HCT116 (cell line): ENCODE results near the gene RPLP2.

ENCODE experiments used
- CEBPB ChIP-seq: IDR thresholded peaks from 2 replicates; pipeline ENCODE4 v1.6.1; 2012; ENCODE audit warnings: low read depth
- EGR1 ChIP-seq: IDR thresholded peaks from 2 replicates; pipeline ENCODE4 v1.6.1; 2012; ENCODE audit warnings: low read depth
- EZH2 ChIP-seq: fragments of 200-600 bp; sonication (generic); IDR thresholded peaks from 2 replicates; pipeline ENCODE4 v1.6.1; 2017; ENCODE audit warnings: antibody characterized with exemption, mixed run types
- FOSL1 ChIP-seq: IDR thresholded peaks from 2 replicates; pipeline ENCODE4 v1.6.1; 2012; ENCODE audit warnings: low read depth
- RAD21 ChIP-seq: IDR thresholded peaks from 2 replicates; pipeline ENCODE4 v1.6.1; 2012; ENCODE audit warnings: low read depth, mild to moderate bottlenecking
- SIN3A ChIP-seq: IDR thresholded peaks from 2 replicates; pipeline ENCODE4 v1.6.1; 2012; ENCODE audit warnings: low read depth
- YY1 ChIP-seq: IDR thresholded peaks from 2 replicates; pipeline ENCODE4 v1.6.1; 2011; ENCODE audit warnings: low read length, low read depth, moderate library complexity, mild to moderate bottlenecking; ENCODE audit not compliant: insufficient replicate concordance; ENCODE audit errors: extremely low read depth
- ZFX ChIP-seq: fragments of 450-650 bp; IDR thresholded peaks from 2 replicates; pipeline ENCODE4 v1.6.1; 2017
- TF ChIP-seq, protein P1 (sequence below), 3 experiments: fragments of 200-600 bp in 1 of 3; sonication (generic) in 1 of 3; IDR thresholded peaks in 2 of 3; conservative IDR thresholded peaks in 1 of 3; 2 replicates each; pipeline ENCODE4 v1.5.1; 2012 to 2017; ENCODE audit warnings: low read depth in 2 of 3, low read length in 2 of 3, antibody characterized with exemption in 1 of 3, borderline replicate concordance in 1 of 3, control low read depth in 1 of 3, mild to moderate bottlenecking in 1 of 3, mixed read lengths in 1 of 3, mixed run types in 1 of 3, moderate library complexity in 1 of 3; ENCODE audit not compliant: insufficient read depth in 1 of 3
- TF ChIP-seq, protein P2 (sequence below): IDR thresholded peaks from 2 replicates; pipeline ENCODE4 v1.6.1; 2012; ENCODE audit warnings: low read depth

DNA sequence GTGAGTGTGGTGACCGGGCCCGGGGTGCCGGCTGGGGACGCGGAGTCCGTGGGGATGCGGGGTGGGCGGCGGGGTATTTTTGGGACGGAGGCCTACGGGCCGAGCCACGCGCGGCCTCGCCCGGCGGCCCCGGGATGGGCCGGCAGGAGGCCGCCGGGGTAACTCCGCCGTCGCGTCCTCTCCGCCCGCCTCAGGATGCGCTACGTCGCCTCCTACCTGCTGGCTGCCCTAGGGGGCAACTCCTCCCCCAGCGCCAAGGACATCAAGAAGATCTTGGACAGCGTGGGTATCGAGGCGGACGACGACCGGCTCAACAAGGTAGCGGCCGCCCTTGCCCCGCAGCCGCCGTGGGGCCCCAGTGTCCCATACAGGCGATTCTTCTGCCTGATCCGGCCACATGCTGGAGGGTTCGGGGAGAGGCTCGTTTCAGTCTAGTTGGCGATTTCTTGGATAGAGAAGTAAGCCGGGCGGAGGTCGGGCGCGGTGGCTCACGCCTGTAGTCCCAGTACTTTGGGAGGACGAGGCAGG lies 337 bp downstream of the RPLP2 start:
- TF ChIP-seq, protein P1, sequence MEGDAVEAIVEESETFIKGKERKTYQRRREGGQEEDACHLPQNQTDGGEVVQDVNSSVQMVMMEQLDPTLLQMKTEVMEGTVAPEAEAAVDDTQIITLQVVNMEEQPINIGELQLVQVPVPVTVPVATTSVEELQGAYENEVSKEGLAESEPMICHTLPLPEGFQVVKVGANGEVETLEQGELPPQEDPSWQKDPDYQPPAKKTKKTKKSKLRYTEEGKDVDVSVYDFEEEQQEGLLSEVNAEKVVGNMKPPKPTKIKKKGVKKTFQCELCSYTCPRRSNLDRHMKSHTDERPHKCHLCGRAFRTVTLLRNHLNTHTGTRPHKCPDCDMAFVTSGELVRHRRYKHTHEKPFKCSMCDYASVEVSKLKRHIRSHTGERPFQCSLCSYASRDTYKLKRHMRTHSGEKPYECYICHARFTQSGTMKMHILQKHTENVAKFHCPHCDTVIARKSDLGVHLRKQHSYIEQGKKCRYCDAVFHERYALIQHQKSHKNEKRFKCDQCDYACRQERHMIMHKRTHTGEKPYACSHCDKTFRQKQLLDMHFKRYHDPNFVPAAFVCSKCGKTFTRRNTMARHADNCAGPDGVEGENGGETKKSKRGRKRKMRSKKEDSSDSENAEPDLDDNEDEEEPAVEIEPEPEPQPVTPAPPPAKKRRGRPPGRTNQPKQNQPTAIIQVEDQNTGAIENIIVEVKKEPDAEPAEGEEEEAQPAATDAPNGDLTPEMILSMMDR (IDR thresholded peaks at IDR 0.05 in 2 of 3, conservative IDR thresholded peaks at IDR 0.05 in 1 of 3; ENCODE audit: borderline replicate concordance in 1 of 3, insufficient read depth in 1 of 3, low read depth in 2 of 3, low read length in 2 of 3): no peak
- TF ChIP-seq SIN3A (no peak), EZH2 (no peak), YY1 (no peak), ZFX (no peak; the same call in 1 of the 2 replicates), CEBPB (no peak), FOSL1 (no peak), RAD21 (no peak), EGR1 (no peak)
- TF ChIP-seq, protein P2, sequence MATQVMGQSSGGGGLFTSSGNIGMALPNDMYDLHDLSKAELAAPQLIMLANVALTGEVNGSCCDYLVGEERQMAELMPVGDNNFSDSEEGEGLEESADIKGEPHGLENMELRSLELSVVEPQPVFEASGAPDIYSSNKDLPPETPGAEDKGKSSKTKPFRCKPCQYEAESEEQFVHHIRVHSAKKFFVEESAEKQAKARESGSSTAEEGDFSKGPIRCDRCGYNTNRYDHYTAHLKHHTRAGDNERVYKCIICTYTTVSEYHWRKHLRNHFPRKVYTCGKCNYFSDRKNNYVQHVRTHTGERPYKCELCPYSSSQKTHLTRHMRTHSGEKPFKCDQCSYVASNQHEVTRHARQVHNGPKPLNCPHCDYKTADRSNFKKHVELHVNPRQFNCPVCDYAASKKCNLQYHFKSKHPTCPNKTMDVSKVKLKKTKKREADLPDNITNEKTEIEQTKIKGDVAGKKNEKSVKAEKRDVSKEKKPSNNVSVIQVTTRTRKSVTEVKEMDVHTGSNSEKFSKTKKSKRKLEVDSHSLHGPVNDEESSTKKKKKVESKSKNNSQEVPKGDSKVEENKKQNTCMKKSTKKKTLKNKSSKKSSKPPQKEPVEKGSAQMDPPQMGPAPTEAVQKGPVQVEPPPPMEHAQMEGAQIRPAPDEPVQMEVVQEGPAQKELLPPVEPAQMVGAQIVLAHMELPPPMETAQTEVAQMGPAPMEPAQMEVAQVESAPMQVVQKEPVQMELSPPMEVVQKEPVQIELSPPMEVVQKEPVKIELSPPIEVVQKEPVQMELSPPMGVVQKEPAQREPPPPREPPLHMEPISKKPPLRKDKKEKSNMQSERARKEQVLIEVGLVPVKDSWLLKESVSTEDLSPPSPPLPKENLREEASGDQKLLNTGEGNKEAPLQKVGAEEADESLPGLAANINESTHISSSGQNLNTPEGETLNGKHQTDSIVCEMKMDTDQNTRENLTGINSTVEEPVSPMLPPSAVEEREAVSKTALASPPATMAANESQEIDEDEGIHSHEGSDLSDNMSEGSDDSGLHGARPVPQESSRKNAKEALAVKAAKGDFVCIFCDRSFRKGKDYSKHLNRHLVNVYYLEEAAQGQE: no peak
